ES-I3 (cell line): ENCODE data around the gene CRTC3.
"Not testable (repeated sequence)": the region's sequence is repeated elsewhere in the genome, so short reads cannot be mapped to it uniquely, and the experiment has no call there.

Experiments used
- H3K36me3 ChIP-seq: 2 replicates; pipeline ENCODE4 v1.6.1; 2013; ENCODE audit warnings: mild to moderate bottlenecking, low read length, control low read depth, moderate library complexity; ENCODE audit not compliant: insufficient read depth
- H3K4me1 ChIP-seq: 2 replicates; pipeline ENCODE4 v1.6.1; 2013; ENCODE audit warnings: mild to moderate bottlenecking, control low read depth, low read length; ENCODE audit not compliant: insufficient read depth
- H3K9ac ChIP-seq: 2 replicates; pipeline ENCODE4 v1.6.1; 2013; ENCODE audit warnings: low read depth, mild to moderate bottlenecking, low read length, moderate library complexity
- H3K9me3 ChIP-seq: 2 replicates; pipeline ENCODE4 v1.6.1; 2013; ENCODE audit warnings: mild to moderate bottlenecking, low read length, moderate library complexity; ENCODE audit not compliant: control insufficient read depth, insufficient read depth

The CRTC3 gene

DNA sequence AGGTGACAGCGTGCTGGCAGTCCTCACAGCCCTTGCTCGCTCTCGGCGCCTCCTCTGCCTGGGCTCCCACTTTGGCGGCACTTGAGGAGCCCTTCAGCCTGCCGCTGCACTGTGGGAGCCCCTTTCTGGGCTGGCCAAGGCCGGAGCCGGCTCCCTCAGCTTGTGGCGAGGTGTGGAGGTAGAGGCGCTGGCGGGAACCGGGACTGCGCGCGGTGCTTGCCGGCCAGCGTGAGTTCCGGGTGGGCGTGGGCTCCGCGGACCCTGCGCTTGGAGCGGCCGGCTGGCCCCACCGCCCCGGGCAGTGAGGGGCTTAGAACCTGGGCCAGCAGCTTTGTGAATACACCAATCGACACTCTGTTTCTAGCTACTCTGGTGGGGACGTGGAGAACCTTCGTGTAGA is 18.9 kb upstream of the CRTC3 start:
- H3K9me3 ChIP-seq, H3K9ac ChIP-seq, H3K4me1 ChIP-seq, H3K36me3 ChIP-seq: not testable (repeated sequence)

DNA sequence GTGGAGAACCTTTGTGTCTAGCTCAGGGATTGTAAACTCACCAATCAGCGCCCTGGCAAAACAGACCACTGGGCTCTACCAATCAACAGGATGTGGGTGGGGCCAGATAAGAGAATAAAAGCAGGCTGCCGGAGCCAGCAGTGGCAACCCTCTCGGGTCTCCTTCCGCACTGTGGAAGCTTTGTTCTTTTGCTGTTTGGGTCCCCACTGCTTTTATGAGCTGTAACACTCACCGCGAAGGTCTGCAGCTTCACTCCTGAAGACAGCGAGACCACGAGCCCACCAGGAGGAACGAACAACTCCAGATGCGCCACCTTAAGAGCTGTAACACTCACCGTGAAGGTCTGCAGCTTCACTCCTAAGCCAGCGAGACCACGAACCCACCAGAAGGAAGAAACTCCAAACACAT is 18.5 kb upstream of the CRTC3 start:
- not testable (repeated sequence) for H3K9ac ChIP-seq, H3K9me3 ChIP-seq, H3K4me1 ChIP-seq, H3K36me3 ChIP-seq

DNA sequence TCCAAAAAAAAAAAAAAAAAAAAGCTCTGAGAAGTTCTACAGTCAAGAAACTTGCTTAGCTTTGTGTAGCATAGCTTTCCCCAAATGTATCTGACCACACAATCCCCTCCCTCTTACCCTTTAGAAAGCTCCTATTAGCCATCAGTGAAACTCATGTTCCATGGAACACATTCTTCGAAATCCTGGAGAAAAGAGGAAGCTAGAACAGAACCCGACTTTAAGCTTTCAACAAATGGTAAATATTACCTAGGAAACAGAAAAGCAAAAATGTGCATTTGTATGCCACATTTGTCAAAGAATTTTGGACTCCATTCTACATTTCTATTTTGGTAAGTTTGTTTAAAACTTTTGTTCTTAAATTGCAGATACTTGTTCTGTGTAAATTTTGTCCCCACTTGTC is 17.4 kb upstream of the CRTC3 start:
- Histone ChIP-seq H3K36me3 (no peaks in the 10 kb centered on the region), H3K9ac (no peak overlapping the region), H3K9me3 (no peaks in the 10 kb centered on the region; the same call in 1 of the 2 replicates), H3K4me1 (no peaks in the 10 kb centered on the region)

DNA sequence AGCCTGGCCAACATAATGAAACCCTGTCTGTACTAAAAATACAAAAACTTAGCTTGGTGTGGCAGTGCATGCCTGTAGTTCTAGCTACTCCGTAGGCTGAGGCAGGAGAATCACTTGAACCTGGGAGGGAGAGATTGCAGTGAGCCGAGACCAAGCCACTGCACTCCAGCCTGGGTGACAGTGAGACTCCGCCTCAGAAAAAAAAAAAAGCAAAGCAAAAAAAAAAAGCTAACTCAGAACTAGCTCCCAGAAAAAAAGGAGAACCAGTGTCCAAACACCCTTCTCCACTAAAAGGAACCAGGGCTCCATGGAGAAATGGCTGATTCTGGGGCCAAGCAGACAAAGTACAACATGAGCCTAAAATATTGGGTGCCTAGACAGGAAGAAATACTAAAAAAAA is 16.7 kb upstream of the CRTC3 start:
- H3K4me1 ChIP-seq, result no peaks in the 10 kb centered on the region
- H3K36me3 ChIP-seq, result no peaks in the 10 kb centered on the region
- no peaks in the 10 kb centered on the region; the same call in 1 of the 2 replicates for H3K9me3 ChIP-seq
- H3K9ac ChIP-seq, result no peak overlapping the region

DNA sequence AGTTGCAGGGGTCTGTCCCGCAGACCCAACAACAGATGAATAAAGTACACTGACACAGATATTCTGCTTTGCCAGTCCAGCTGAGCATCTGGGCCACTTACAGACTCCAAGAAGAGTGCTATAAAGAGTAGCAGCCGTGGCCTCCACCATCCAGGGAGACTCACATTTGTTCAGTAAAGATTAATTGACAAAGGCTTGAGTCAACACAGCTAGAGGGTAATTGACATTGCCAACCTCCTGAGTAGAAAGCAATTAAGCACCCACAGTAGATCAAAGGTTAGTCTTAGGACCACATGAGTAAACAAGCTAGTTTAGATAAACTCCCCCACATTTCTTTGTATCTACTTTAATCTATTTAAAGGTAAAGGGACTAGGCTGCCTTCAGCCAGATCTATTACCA is 16.3 kb upstream of the CRTC3 start:
- Histone ChIP-seq H3K9me3 (no peaks in the 10 kb centered on the region; the same call in 1 of the 2 replicates), H3K36me3 (no peaks in the 10 kb centered on the region), H3K9ac (no peak overlapping the region), H3K4me1 (no peaks in the 10 kb centered on the region)

DNA sequence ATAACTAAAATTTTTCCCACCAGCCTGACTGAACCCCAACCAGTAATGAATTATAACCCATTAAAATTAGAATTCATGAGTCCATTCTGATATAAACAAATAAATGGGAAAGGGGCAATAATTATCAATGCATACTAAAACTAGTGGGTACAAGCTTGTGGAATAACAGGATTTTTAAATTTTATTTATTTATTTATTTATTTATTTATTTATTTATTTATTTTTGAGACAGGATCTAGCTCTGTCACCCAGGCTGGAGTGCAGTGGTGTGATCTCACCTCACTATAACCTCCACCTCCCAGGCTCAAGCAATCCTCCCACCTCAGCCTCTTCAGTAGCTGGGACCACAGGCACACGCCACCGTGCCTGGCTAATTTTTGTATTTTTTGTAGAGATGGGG is 15.8 kb upstream of the CRTC3 start:
- not testable (repeated sequence) for H3K36me3 ChIP-seq, H3K4me1 ChIP-seq, H3K9me3 ChIP-seq, H3K9ac ChIP-seq

DNA sequence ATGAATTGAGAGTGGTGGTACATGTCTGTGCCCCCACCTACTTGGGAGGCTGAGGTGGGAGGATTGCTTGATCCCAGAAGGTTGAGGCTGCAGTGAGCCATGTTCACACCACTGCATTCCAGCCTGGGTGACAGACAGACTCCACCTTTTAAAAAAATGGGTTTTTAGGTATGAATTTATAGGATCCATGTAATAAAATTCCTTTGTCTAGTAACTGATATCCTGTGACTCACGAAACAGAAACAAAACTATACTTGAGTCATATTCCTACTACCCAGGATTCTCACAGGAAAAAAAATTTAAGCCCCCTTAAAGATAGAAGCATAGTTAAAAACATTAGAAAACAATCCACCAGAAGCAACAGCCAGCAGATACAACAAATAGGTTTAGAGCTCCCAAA is 10.0 kb upstream of the CRTC3 start:
- Histone ChIP-seq H3K9ac (no peak overlapping the region), H3K4me1 (no peaks in the 10 kb centered on the region), H3K36me3 (no peaks in the 10 kb centered on the region), H3K9me3 (no peaks in the 10 kb centered on the region)

DNA sequence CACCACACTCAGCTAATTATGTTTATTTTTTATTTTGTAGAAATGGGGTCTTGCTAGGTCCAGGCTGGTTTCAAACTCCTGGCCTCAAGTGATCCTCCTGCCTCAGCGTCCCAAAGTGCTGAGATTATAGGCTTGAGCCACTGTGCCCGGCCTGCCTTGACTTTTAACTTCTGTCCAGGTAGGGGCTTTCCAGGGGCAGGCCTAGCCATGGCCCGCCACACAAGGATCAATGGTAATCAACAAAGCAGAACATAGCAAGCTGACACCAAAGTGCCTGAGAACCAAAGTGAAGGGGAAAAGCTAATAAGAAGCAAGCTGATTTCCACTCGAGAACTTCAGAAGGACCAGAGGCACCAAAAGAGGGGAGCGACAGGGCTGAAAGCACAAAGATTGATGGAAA is 9.4 kb upstream of the CRTC3 start:
- Histone ChIP-seq H3K4me1 (no peaks in the 10 kb centered on the region), H3K36me3 (no peaks in the 10 kb centered on the region), H3K9me3 (no peaks in the 10 kb centered on the region), H3K9ac (no peak overlapping the region)

DNA sequence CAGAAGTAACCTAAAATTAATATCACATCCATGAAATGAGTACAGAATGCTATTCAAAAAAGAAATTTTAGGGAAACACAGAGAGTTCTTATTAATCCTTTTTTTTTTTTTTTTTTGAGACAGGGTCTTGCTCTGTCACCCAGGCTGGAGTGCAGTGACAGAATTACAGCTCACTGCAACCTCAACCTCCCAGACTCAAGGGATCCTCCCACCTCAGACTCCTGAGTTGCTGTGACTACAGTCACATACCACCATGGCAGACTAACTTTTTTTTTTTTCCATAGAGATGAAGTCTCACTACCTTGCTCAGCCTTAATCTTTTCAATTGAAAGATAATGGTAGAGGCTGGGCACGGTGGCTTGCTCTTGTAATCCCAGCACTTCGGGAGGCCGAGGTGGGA is 6.3 kb upstream of the CRTC3 start:
- no peaks in the 10 kb centered on the region for H3K9me3 ChIP-seq
- no peaks in the 10 kb centered on the region for H3K4me1 ChIP-seq
- no peak overlapping the region for H3K9ac ChIP-seq
- H3K36me3 ChIP-seq, result no peaks in the 10 kb centered on the region

DNA sequence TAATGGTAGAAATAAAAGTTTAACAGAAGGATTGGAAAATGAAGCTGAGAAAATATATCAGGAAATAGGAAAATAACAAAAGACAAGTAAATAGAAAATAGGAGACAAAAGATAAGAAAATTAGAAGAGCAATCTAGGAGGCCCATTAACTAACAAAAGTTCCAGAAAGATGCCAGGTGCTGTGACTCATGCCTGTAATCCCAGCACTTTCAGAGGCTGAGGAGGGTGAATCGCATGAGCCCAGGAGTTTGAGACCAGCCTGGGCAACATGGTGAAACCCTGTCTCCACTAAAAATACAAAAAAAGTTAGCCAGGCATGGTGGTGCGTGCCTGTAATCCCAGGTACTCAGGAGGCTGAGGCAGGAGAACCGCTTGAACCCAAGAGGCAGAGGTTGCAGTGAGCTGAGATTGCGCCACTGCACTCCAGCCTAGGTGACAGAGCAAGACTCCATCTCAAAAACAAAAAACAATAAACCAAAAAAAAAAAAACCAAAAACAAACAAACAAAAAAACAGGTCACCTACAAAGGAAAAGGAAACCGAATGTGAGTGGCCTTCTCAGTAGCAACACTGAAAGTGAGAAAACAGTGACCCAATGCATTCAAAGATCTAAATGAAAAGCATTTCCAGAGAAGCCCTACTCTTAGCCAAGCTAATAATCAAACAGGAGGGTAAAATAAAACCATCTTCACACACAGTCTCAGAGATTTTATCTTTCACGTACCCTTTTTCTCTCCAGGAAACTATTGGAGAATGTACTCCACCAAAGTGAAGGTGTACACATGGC is 5.5 kb upstream of the CRTC3 start:
- not testable (repeated sequence) for H3K36me3 ChIP-seq, H3K4me1 ChIP-seq, H3K9ac ChIP-seq, H3K9me3 ChIP-seq

DNA sequence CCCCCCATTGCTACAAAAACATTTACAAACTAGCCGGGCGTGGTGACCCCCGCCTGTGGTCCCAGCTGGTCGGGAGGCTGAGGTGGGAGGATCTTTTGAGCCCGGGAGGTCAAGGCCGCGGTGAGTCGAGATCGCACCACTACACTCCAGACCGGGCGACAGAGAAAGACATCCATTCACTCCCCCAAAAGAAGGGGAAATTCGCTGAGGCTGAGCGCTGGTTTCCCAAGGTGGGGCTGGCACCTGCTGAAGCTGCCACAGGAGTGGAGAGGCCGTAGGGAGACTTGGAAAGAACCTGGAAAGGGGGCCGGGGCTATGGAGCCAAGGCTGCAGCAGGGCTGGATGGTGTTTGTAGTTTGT is 732 bp upstream of the CRTC3 start:
- H3K4me1 ChIP-seq, result 0 out of 2 replicates have a peak, but pooled peaks cover 2% of the 10 kb centered on the region
- H3K36me3 ChIP-seq, result no peaks in the 10 kb centered on the region
- no peaks in the 10 kb centered on the region for H3K9me3 ChIP-seq
- H3K9ac ChIP-seq, result peak overlapping the region; percentile 79; the same call in 1 of the 2 replicates

DNA sequence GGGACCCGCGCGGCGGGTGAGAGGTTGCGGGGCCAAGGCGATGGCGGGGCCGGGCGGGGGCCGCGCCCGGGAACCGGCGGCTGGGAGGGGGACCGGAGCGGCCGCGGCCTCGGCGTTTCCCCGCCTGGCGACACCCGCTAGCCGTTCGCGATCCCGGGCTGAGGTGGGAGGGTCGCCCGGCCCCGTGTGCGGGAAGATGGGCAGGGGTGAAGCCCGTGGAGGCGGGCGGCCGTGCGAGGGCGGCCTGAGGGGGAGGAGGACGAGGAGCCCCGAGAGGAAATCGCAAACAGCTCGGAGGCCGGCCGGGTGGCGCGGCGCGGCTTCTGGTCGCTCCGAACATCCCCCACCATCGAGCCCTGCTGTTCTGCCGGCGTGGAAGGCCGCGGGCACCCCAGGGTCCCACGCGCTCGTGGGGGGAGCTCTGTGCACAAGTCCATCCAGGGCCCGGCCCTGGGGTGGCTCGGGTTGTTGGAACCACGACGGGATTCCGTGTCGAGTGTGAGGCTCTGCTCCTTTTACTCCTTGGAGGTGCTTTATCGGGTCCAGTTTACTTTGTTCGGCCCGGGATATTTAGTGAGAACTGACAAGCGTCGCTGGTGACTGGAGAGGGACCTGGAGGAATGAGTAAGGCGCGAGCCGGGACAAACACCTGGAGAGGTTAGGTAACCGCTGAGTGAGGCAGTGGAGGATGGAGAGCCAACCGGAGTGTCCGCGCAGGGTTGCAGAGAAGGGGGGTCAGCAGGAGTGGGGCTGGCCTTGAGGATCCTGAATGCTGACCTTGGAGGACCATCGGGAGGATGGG is 728 bp downstream of the CRTC3 start:
- H3K9me3 ChIP-seq, result no peaks in the 10 kb centered on the region
- 0 out of 2 replicates have a peak, but pooled peaks cover 2% of the 10 kb centered on the region for H3K4me1 ChIP-seq
- H3K9ac ChIP-seq, result peak overlapping the region; percentile 79; the same call in 1 of the 2 replicates
- H3K36me3 ChIP-seq, result no peaks in the 10 kb centered on the region

DNA sequence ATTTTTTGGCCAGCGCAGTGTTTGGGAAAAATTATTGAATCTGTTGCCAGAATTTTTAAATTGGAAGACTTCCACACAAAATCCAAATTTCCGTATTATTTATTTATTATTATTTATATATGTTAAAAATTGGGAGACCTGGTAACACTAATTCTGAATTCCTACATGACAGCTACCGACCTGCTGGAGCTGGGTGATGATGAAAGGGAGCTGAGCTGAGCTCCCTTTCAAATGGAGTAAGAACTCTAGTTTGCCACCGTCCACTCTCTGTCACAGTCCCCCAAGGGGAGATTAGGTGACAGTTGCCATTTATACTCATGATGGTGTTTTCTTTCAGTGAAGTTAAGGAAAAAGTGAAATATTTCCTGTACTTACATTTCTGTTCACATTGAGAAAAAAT is 1.4 kb downstream of the CRTC3 start:
- Histone ChIP-seq H3K36me3 (no peaks in the 10 kb centered on the region), H3K9me3 (no peaks in the 10 kb centered on the region), H3K4me1 (0 out of 2 replicates have a peak, but pooled peaks cover 2% of the 10 kb centered on the region), H3K9ac (peak overlapping the region; percentile 79; the same call in 1 of the 2 replicates)

DNA sequence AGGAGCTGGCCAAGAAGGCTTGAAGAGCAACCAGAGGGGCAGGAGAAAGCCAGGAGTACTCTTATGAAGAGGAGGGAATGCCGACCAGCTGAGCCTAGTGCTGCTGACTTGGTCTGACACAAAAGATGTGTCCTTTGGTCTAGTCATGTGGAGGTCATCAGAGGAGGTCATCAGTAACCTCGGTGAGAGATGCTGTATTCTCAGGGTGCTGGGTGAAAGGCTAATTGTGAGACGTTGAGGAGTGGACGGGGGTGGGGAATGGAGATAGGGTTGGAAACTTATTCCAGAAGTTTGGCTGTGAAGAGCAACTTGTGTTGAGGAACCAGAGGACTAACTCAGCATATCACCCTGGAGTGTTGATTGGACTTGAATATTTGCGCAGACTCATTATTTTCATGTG is 5.5 kb downstream of the CRTC3 start:
- Histone ChIP-seq H3K9me3 (no peaks in the 10 kb centered on the region), H3K9ac (no peak overlapping the region), H3K36me3 (no peaks in the 10 kb centered on the region), H3K4me1 (peaks cover 9% of the 10 kb centered on the region)

DNA sequence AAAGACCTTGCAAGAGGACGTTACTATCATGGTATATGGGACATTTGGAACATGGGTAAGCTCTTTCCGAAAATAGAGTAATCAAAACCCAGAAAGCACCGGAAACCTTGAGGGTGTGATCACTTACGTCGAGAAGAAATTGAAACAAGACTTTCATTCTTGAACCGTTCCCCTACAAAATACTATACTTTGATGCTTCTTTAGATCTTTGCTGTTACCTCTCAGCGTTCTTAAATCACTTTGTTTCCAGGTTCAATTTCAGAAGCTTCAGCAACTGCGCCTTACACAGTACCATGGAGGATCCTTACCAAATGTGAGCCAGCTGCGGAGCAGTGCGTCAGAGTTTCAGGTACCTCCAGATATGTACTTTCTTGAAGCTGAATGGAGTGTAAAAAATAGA is 10.1 kb downstream of the CRTC3 start:
- no peak overlapping the region for H3K9ac ChIP-seq
- no peaks in the 10 kb centered on the region for H3K9me3 ChIP-seq
- H3K36me3 ChIP-seq, result no peaks in the 10 kb centered on the region
- peaks cover 6% of the 10 kb centered on the region for H3K4me1 ChIP-seq
